Measurements from ENCODE around the gene TBX18.

The TBX18 gene

GRCh38 chr6:84772428-84773132, 8.2 kb upstream of the TBX18 start:
- DNase-seq: no peak

- DNase-seq: no peak
Observed at GRCh38 chr6:84771756-84772356, 7.5 kb upstream of the TBX18 start.

GRCh38 chr6:84771125-84771755, 6.8 kb upstream of the TBX18 start:
- no peak for DNase-seq

- no peak for DNase-seq
Observed at GRCh38 chr6:84770521-84770920, 6.1 kb upstream of the TBX18 start.

- DNase-seq: no peak
Observed at GRCh38 chr6:84769306-84769705, 4.9 kb upstream of the TBX18 start.

- DNase-seq: no peak
Observed at GRCh38 chr6:84768442-84769174, 4.2 kb upstream of the TBX18 start.

- no peak for DNase-seq
Observed at GRCh38 chr6:84767526-84768201, 3.3 kb upstream of the TBX18 start.

GRCh38 chr6:84766799-84767525, 2.6 kb upstream of the TBX18 start:
- no peak for DNase-seq

- DNase-seq: no peak
Observed at GRCh38 chr6:84766118-84766798, 1.9 kb upstream of the TBX18 start.

- no peak for DNase-seq
Observed at GRCh38 chr6:84763886-84764331, 489 bp downstream of the TBX18 start.

- DNase-seq: no peak
Observed at GRCh38 chr6:84763003-84763885, 1.2 kb downstream of the TBX18 start.

GRCh38 chr6:84762220-84763002, 2.0 kb downstream of the TBX18 start:
- DNase-seq: no peak

GRCh38 chr6:84758486-84758885, 5.9 kb downstream of the TBX18 start:
- DNase-seq: no peak

GRCh38 chr6:84756877-84757276, 7.5 kb downstream of the TBX18 start:
- no peak for DNase-seq

- DNase-seq: no peak
Observed at GRCh38 chr6:84756466-84756865, 7.9 kb downstream of the TBX18 start.

- DNase-seq: no peak
Observed at GRCh38 chr6:84753173-84753572, 11.2 kb downstream of the TBX18 start.

- no peak for DNase-seq
Observed at GRCh38 chr6:84752118-84752850, 12.1 kb downstream of the TBX18 start.

GRCh38 chr6:84749181-84749580, 15.2 kb downstream of the TBX18 start:
- no peak for DNase-seq

- no peak for DNase-seq
Observed at GRCh38 chr6:84748376-84748775, 16.0 kb downstream of the TBX18 start.
